WTC11 (cell line): ENCODE measurements around the gene CAPN3.

ENCODE experiments used
- ATF1 ChIP-seq: sonication (generic); formaldehyde crosslinking; IDR thresholded peaks from 2 replicates; pipeline ENCODE4 v1.8.1; 2023; ENCODE audit warnings: mild to moderate bottlenecking, moderate library complexity, missing genetic modification reagents
- FOXP4 ChIP-seq: sonication (generic); formaldehyde crosslinking; IDR thresholded peaks from 2 replicates; pipeline ENCODE4 v1.8.0; 2022; ENCODE audit warnings: mild to moderate bottlenecking, missing genetic modification reagents
- NR2C2 ChIP-seq: sonication (generic); formaldehyde crosslinking; IDR thresholded peaks from 2 replicates; pipeline ENCODE4 v1.8.0; 2022; ENCODE audit warnings: mild to moderate bottlenecking, missing genetic modification reagents
- TCF7 ChIP-seq: sonication (generic); formaldehyde crosslinking; IDR thresholded peaks from 2 replicates; pipeline ENCODE4 v1.8.0; 2022; ENCODE audit warnings: mild to moderate bottlenecking, low read depth, missing genetic modification reagents, moderate library complexity
- USF1 ChIP-seq: sonication (generic); formaldehyde crosslinking; IDR thresholded peaks from 2 replicates; pipeline ENCODE4 v1.8.0; 2022; ENCODE audit warnings: mild to moderate bottlenecking, missing genetic modification reagents
- ZNF317 ChIP-seq: sonication (generic); formaldehyde crosslinking; IDR thresholded peaks from 2 replicates; pipeline ENCODE4 v1.8.1; 2023; ENCODE audit warnings: low read depth, mild to moderate bottlenecking, moderate library complexity, missing genetic modification reagents, borderline replicate concordance
- TF ChIP-seq, protein P1 (sequence below): fragments of 250-450 bp; sonication (Bioruptor Pico); IDR thresholded peaks from 2 replicates; pipeline ENCODE4 v1.9.0; 2021; ENCODE audit warnings: mild to moderate bottlenecking, borderline replicate concordance
- TF ChIP-seq, protein P2 (sequence below): fragments of 200-600 bp; IDR thresholded peaks from 2 replicates; pipeline ENCODE4 v1.8.0; 2022; ENCODE audit warnings: antibody characterized with exemption
- TF ChIP-seq, protein P3 (sequence below): sonication (generic); formaldehyde crosslinking; conservative IDR thresholded peaks from 2 replicates; pipeline ENCODE4 v1.8.1; 2022; ENCODE audit warnings: mild to moderate bottlenecking, missing genetic modification reagents
- TF ChIP-seq, protein P4 (sequence below): sonication (generic); formaldehyde crosslinking; IDR thresholded peaks from 2 replicates; pipeline ENCODE4 v1.8.1; 2023; ENCODE audit warnings: mild to moderate bottlenecking, missing genetic modification reagents

GRCh38 chr15:42403389-42403788 lies 44.1 kb downstream of the CAPN3 start:
- TF ChIP-seq, protein P1, sequence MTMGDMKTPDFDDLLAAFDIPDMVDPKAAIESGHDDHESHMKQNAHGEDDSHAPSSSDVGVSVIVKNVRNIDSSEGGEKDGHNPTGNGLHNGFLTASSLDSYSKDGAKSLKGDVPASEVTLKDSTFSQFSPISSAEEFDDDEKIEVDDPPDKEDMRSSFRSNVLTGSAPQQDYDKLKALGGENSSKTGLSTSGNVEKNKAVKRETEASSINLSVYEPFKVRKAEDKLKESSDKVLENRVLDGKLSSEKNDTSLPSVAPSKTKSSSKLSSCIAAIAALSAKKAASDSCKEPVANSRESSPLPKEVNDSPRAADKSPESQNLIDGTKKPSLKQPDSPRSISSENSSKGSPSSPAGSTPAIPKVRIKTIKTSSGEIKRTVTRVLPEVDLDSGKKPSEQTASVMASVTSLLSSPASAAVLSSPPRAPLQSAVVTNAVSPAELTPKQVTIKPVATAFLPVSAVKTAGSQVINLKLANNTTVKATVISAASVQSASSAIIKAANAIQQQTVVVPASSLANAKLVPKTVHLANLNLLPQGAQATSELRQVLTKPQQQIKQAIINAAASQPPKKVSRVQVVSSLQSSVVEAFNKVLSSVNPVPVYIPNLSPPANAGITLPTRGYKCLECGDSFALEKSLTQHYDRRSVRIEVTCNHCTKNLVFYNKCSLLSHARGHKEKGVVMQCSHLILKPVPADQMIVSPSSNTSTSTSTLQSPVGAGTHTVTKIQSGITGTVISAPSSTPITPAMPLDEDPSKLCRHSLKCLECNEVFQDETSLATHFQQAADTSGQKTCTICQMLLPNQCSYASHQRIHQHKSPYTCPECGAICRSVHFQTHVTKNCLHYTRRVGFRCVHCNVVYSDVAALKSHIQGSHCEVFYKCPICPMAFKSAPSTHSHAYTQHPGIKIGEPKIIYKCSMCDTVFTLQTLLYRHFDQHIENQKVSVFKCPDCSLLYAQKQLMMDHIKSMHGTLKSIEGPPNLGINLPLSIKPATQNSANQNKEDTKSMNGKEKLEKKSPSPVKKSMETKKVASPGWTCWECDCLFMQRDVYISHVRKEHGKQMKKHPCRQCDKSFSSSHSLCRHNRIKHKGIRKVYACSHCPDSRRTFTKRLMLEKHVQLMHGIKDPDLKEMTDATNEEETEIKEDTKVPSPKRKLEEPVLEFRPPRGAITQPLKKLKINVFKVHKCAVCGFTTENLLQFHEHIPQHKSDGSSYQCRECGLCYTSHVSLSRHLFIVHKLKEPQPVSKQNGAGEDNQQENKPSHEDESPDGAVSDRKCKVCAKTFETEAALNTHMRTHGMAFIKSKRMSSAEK (CRISPR knock-in tag), result no peak
- no peak for TF ChIP-seq NR2C2 (CRISPR knock-in tag)
- TF ChIP-seq TCF7, result no peak
- TF ChIP-seq, protein P2, sequence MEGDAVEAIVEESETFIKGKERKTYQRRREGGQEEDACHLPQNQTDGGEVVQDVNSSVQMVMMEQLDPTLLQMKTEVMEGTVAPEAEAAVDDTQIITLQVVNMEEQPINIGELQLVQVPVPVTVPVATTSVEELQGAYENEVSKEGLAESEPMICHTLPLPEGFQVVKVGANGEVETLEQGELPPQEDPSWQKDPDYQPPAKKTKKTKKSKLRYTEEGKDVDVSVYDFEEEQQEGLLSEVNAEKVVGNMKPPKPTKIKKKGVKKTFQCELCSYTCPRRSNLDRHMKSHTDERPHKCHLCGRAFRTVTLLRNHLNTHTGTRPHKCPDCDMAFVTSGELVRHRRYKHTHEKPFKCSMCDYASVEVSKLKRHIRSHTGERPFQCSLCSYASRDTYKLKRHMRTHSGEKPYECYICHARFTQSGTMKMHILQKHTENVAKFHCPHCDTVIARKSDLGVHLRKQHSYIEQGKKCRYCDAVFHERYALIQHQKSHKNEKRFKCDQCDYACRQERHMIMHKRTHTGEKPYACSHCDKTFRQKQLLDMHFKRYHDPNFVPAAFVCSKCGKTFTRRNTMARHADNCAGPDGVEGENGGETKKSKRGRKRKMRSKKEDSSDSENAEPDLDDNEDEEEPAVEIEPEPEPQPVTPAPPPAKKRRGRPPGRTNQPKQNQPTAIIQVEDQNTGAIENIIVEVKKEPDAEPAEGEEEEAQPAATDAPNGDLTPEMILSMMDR, result no peak
- TF ChIP-seq ZNF317 (CRISPR knock-in tag), result no peak
- no peak for TF ChIP-seq USF1 (CRISPR knock-in tag)
- TF ChIP-seq FOXP4 (CRISPR knock-in tag), result no peak
- TF ChIP-seq, protein P3, sequence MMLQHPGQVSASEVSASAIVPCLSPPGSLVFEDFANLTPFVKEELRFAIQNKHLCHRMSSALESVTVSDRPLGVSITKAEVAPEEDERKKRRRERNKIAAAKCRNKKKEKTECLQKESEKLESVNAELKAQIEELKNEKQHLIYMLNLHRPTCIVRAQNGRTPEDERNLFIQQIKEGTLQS, result no peak
- TF ChIP-seq, protein P4, sequence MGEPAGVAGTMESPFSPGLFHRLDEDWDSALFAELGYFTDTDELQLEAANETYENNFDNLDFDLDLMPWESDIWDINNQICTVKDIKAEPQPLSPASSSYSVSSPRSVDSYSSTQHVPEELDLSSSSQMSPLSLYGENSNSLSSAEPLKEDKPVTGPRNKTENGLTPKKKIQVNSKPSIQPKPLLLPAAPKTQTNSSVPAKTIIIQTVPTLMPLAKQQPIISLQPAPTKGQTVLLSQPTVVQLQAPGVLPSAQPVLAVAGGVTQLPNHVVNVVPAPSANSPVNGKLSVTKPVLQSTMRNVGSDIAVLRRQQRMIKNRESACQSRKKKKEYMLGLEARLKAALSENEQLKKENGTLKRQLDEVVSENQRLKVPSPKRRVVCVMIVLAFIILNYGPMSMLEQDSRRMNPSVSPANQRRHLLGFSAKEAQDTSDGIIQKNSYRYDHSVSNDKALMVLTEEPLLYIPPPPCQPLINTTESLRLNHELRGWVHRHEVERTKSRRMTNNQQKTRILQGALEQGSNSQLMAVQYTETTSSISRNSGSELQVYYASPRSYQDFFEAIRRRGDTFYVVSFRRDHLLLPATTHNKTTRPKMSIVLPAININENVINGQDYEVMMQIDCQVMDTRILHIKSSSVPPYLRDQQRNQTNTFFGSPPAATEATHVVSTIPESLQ (CRISPR knock-in tag), result no peak
- TF ChIP-seq ATF1 (CRISPR knock-in tag), result no peak
